Fibroblast of lung (primary cell): ENCODE results near the gene RPRD2.

Experiments used
- EZH2 ChIP-seq: IDR thresholded peaks from 2 replicates; pipeline ENCODE4 v1.5.1; 2012; ENCODE audit warnings: low read length, control low read depth, mild to moderate bottlenecking; ENCODE audit errors: missing control alignments
- TF ChIP-seq, protein P1 (sequence below), 2 donors: IDR thresholded peaks in 1 of 2; conservative IDR thresholded peaks in 1 of 2; 1 replicate in 1 of 2; 2 replicates in 1 of 2; pipeline ENCODE4 v1.5.1; 2011 to 2012; ENCODE audit warnings: low read length in 2 of 2, control low read depth in 1 of 2, inconsistent platforms in 1 of 2, low read depth in 1 of 2, mild to moderate bottlenecking in 1 of 2

DNA sequence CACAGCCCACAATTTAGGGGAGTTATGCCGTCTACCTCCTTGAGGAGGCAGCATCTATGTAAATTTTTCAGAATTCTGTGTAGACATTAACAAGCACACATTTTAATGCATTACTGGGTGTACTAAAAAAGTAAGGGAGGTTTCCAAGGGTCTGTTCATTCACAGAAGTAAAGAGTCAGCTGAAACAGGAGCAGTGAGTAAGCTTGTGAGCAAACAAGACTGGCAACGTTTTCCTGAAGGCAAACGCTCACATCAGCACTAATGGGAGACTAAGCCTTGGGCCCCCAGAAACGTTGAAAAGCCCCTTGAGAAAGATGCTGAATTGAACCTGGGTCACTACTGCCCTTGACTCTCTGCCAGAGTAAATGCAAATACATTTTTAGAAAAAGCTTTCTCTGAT is 25.7 kb downstream of the RPRD2 start:
- TF ChIP-seq, protein P1, sequence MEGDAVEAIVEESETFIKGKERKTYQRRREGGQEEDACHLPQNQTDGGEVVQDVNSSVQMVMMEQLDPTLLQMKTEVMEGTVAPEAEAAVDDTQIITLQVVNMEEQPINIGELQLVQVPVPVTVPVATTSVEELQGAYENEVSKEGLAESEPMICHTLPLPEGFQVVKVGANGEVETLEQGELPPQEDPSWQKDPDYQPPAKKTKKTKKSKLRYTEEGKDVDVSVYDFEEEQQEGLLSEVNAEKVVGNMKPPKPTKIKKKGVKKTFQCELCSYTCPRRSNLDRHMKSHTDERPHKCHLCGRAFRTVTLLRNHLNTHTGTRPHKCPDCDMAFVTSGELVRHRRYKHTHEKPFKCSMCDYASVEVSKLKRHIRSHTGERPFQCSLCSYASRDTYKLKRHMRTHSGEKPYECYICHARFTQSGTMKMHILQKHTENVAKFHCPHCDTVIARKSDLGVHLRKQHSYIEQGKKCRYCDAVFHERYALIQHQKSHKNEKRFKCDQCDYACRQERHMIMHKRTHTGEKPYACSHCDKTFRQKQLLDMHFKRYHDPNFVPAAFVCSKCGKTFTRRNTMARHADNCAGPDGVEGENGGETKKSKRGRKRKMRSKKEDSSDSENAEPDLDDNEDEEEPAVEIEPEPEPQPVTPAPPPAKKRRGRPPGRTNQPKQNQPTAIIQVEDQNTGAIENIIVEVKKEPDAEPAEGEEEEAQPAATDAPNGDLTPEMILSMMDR (conservative IDR thresholded peaks at IDR 0.05 in 1 of 2, IDR thresholded peaks at IDR 0.05 in 1 of 2; ENCODE audit: low read depth in 1 of 2, low read length in 2 of 2) = no peak
- no peak for TF ChIP-seq EZH2
